HG03342 (cell line): Measurements from ENCODE around the gene CNNM2.
"Not testable (repeated sequence)": the region's sequence is repeated elsewhere in the genome, so short reads cannot be mapped to it uniquely, and the experiment has no call there.

Experiments
- ATAC-seq: cut with Tn5 transposase; IDR thresholded peaks from one replicate; pipeline ENCODE4 v1.9.1; 2021; ENCODE audit warnings: mild to moderate bottlenecking, moderate library complexity; ENCODE audit not compliant: unreplicated experiment

The CNNM2 gene

DNA sequence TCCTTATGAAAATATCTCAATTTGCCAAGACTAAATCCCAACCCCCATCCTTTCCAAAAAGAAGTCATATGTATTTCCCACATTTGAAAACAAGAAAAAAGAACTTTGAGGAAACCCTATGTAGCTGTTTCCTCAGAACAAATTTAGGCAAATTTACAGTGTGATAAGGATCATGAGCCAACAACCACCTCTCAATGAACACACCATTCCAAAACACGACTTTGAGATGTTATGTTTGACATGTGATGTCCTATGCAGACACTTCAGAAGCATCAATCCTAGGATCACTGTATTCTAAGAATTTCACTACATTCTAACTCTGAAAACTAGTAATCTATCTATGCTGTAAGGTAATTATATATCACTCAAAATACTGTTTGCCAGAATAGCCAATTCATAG is 212.8 kb downstream of the CNNM2 start:
- ATAC-seq, result no peak

DNA sequence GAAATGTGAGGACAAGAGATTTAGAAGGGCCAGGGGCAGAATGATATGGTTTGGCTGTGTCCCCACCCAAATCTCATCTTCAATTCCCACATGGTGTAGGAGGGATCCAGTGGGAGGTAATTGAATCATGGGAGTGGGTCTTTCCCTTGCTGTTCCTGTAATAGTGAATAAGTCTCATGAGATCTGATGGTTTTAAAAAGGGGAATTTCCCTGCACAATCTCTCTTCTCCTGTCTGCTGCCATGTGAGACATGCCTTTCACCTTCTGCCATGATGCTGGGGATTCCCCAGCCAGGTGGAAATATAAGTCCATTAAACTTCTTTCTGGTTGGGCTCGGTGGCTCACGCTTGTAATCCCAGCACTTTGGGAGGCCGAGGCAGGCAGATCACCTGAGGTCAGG is 217.1 kb downstream of the CNNM2 start:
- ATAC-seq, result not testable (repeated sequence)

DNA sequence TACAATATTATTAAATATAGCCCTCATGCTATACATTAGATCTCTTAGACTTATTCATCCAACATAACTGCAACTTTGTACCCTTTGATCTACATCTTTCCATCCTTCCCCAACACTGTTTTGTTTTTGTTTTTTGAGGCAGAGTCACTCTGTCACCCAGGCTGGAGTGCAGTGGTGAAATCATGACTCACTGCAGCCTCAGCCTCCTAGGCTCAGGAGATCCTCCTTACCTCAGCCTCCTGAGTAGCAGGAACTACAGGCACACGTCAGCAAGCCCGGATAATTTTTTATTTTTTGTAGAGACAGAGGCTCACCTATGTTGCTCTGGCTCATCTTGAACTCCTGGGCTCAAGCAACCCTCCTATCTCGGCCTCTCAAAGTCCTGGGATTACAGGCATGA is 221.7 kb downstream of the CNNM2 start:
- ATAC-seq, result no peak
